ENCODE results near the gene DGKZ. TPM values are rescaled to one million over a fixed set of nuclear protein-coding genes. Genes with fewer than 3 reads are reported as not detected.

The DGKZ gene
- total and polyA plus RNA-seq, 4 donors, result 33.3 to 63.2 (median 44.1) TPM

- ATAC-seq (ENCODE audit: insufficient read depth, low FRiP score) (no peak), DNase-seq (no peak)
- no peak overlapping the region for H3K27ac ChIP-seq (ENCODE audit: low read depth in 1 of 2, low read length in 1 of 2)
- H3K9me3 ChIP-seq (ENCODE audit: control insufficient read depth in 4 of 4, insufficient read depth in 3 of 4, low read length in 3 of 4), result no peaks in the 10 kb centered on the region
- no peak overlapping the region for H3K9ac ChIP-seq (ENCODE audit: insufficient read depth in 1 of 2, low read length in 2 of 2)
- WGBS, 2 donors, result 93 to 94% methylated on average over 19 of the region's 19 CpGs
- peaks cover 0 to 6% (median 0%) of the 10 kb centered on the region in 5 donors for H3K4me1 ChIP-seq (ENCODE audit: control insufficient read depth in 5 of 5, insufficient read depth in 5 of 5, low read length in 5 of 5)
- no peak for TF ChIP-seq CTCF (IDR thresholded peaks at IDR 0.05; ENCODE audit: control extremely low read depth, extremely low read depth)
- no peaks in the 10 kb centered on the region for H3K27me3 ChIP-seq (ENCODE audit: control insufficient read depth in 3 of 3, insufficient read depth in 3 of 3, low read length in 2 of 3)
- peaks cover 3 to 61% (median 6%) of the 10 kb centered on the region in 4 donors for H3K36me3 ChIP-seq (ENCODE audit: control insufficient read depth in 4 of 4, insufficient read depth in 4 of 4, low read length in 4 of 4)
- H3K4me3 ChIP-seq, result no peak overlapping the region
These were observed 29.2 kb downstream of the DGKZ start for GRCh38 chr11:46376258-46377050.

GRCh38 chr11:46377290-46377689 is 30.0 kb downstream of the DGKZ start:
- no peak for TF ChIP-seq CTCF (IDR thresholded peaks at IDR 0.05; ENCODE audit: control extremely low read depth, extremely low read depth)
- Histone ChIP-seq H3K27me3 (ENCODE audit: control insufficient read depth in 3 of 3, insufficient read depth in 3 of 3, low read length in 2 of 3) (no peaks in the 10 kb centered on the region), H3K4me3 (no peak overlapping the region), H3K4me1 (ENCODE audit: control insufficient read depth in 5 of 5, insufficient read depth in 5 of 5, low read length in 5 of 5) (peaks cover 0 to 6% (median 0%) of the 10 kb centered on the region in 5 donors), H3K27ac (ENCODE audit: low read depth in 1 of 2, low read length in 1 of 2) (no peak overlapping the region), H3K9me3 (ENCODE audit: control insufficient read depth in 4 of 4, insufficient read depth in 3 of 4, low read length in 3 of 4) (no peaks in the 10 kb centered on the region), H3K9ac (ENCODE audit: insufficient read depth in 1 of 2, low read length in 2 of 2) (no peak overlapping the region), H3K36me3 (ENCODE audit: control insufficient read depth in 4 of 4, insufficient read depth in 4 of 4, low read length in 4 of 4) (peaks cover 3 to 53% (median 4%) of the 10 kb centered on the region in 4 donors)
- 95 to 97% methylated on average over 11 of the region's 11 CpGs for WGBS, 2 donors
- no peak for ATAC-seq (ENCODE audit: insufficient read depth, low FRiP score)
- no peak for DNase-seq

- peaks cover 3 to 47% (median 5%) of the 10 kb centered on the region in 4 donors for H3K36me3 ChIP-seq (ENCODE audit: control insufficient read depth in 4 of 4, insufficient read depth in 4 of 4, low read length in 4 of 4)
- no peaks in the 10 kb centered on the region for H3K9me3 ChIP-seq (ENCODE audit: control insufficient read depth in 4 of 4, insufficient read depth in 3 of 4, low read length in 3 of 4)
- no peaks in the 10 kb centered on the region for H3K27me3 ChIP-seq (ENCODE audit: control insufficient read depth in 3 of 3, insufficient read depth in 3 of 3, low read length in 2 of 3)
- no peak for TF ChIP-seq CTCF (IDR thresholded peaks at IDR 0.05; ENCODE audit: control extremely low read depth, extremely low read depth)
- ATAC-seq (ENCODE audit: insufficient read depth, low FRiP score) (no peak), DNase-seq (no peak)
- no peak overlapping the region for H3K27ac ChIP-seq (ENCODE audit: low read depth in 1 of 2, low read length in 1 of 2)
- peak overlapping the region in 1 of 2 donors; percentile 25 for H3K9ac ChIP-seq (ENCODE audit: insufficient read depth in 1 of 2, low read length in 2 of 2)
- 93 to 94% methylated on average over 5 of the region's 5 CpGs for WGBS, 2 donors
- peaks cover 0 to 11% (median 4%) of the 10 kb centered on the region in 5 donors for H3K4me1 ChIP-seq (ENCODE audit: control insufficient read depth in 5 of 5, insufficient read depth in 5 of 5, low read length in 5 of 5)
- no peak overlapping the region for H3K4me3 ChIP-seq
These were observed 30.6 kb downstream of the DGKZ start for GRCh38 chr11:46377831-46378230.

All from lung (tissue), 12 donors.